Thyroid gland (tissue), 4 donors: ENCODE results near the gene COPRS.

Source experiments
- POLR2A ChIP-seq, 2 donors: fragments of 450-650 bp; IDR thresholded peaks; one replicate each; pipeline ENCODE4 v1.6.1; 2017; ENCODE audit warnings: antibody characterized with exemption in 2 of 2, mild to moderate bottlenecking in 2 of 2, moderate library complexity in 1 of 2
- TF ChIP-seq, protein P1 (sequence below), 6 experiments: fragments of 200-600 bp in 3 of 6; fragments of 450-650 bp in 3 of 6; sonication (generic) in 3 of 6; IDR thresholded peaks; one replicate each; pipeline ENCODE4 v1.5.1; 2016 to 2019; ENCODE audit warnings: antibody characterized with exemption in 6 of 6, mild to moderate bottlenecking in 2 of 6, inconsistent platforms in 1 of 6, moderate library complexity in 1 of 6

DNA sequence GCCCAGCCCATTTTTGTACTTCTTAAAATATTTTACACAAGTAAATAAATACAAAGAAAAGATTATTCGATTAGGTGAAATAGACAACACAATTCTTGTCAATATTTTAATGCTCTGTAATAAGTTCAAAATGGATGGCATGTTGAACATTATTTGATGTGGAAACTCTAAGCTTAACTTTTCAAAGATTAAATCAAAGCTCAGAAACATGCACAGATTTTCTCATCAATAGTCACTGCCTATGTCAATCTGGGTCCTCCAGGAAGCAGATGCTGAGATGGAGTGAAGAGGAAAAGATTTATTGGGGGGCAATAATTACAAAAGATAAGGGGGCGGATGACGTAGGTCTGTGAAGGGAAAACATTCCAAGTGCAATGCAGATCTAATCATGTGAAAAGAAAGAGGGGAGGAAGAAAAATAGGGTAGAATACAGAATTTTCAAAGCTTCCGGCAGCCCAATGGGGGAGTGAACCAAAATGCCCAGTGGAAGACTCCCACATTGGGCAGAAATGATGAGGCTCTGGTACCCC is 50.5 kb downstream of the COPRS start:
- TF ChIP-seq, protein P1, sequence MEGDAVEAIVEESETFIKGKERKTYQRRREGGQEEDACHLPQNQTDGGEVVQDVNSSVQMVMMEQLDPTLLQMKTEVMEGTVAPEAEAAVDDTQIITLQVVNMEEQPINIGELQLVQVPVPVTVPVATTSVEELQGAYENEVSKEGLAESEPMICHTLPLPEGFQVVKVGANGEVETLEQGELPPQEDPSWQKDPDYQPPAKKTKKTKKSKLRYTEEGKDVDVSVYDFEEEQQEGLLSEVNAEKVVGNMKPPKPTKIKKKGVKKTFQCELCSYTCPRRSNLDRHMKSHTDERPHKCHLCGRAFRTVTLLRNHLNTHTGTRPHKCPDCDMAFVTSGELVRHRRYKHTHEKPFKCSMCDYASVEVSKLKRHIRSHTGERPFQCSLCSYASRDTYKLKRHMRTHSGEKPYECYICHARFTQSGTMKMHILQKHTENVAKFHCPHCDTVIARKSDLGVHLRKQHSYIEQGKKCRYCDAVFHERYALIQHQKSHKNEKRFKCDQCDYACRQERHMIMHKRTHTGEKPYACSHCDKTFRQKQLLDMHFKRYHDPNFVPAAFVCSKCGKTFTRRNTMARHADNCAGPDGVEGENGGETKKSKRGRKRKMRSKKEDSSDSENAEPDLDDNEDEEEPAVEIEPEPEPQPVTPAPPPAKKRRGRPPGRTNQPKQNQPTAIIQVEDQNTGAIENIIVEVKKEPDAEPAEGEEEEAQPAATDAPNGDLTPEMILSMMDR (IDR thresholded peaks at IDR 0.05) = no peak
- TF ChIP-seq POLR2A (IDR thresholded peaks at IDR 0.05) = no peak
